CD4-positive, alpha-beta T cell (primary cell): ENCODE results near the gene ZBTB48. TPM values are rescaled to one million over a fixed set of nuclear protein-coding genes. Genes with fewer than 3 reads are reported as not detected.

Experiments
- ATAC-seq: fragments of 200-7000 bp; cut with Tn5 transposase; one replicate; pipeline ENCODE4 v1.10.0; 2022; ENCODE audit warnings: mild to moderate bottlenecking; ENCODE audit not compliant: poor library complexity
- CTCF ChIA-PET: fragments of 350-600 bp; sonication (Branson Sonifier 250); formaldehyde crosslinking; loops from one replicate; lab custom pipeline; 2021; ENCODE audit warnings: antibody characterized with exemption, inconsistent platforms; lab: Charles Lee
- POLR2A ChIA-PET: fragments of 350-600 bp; sonication (Branson Sonifier 250); formaldehyde crosslinking; loops from one replicate; lab custom pipeline; 2021; ENCODE audit warnings: antibody characterized with exemption, inconsistent platforms; lab: Charles Lee
- DNase-seq, 14 experiments: peaks; one replicate each; pipeline ENCODE4 v3.0.0-alpha.2; 2013 to 2020; ENCODE audit warnings: mixed read lengths in 2 of 14
- H3K27ac ChIP-seq, 2 donors: one replicate each; pipeline versions ENCODE4 v1.5.1 to v1.7.0; 2013; ENCODE audit warnings: low read length in 2 of 2, low read depth in 1 of 2, mild to moderate bottlenecking in 1 of 2
- H3K27me3 ChIP-seq, 2 experiments: 1 replicate in 1 of 2; 2 replicates in 1 of 2; pipeline versions ENCODE4 v1.6.1 to v1.7.0; 2013; ENCODE audit warnings: low read length in 2 of 2, control low read depth in 1 of 2, mild to moderate bottlenecking in 1 of 2, moderate library complexity in 1 of 2; ENCODE audit not compliant: insufficient read depth in 2 of 2, control insufficient read depth in 1 of 2
- H3K36me3 ChIP-seq: one replicate; pipeline ENCODE4 v1.6.1; 2013; ENCODE audit warnings: low read length, control low read depth; ENCODE audit not compliant: insufficient read depth
- H3K4me1 ChIP-seq: one replicate; pipeline ENCODE4 v1.6.1; 2013; ENCODE audit warnings: low read length, control low read depth; ENCODE audit not compliant: insufficient read depth
- H3K4me3 ChIP-seq: one replicate; pipeline ENCODE4 v1.5.1; 2013; ENCODE audit warnings: mild to moderate bottlenecking, low read length, moderate library complexity
- H3K9me3 ChIP-seq, 2 experiments: 1 replicate in 1 of 2; 2 replicates in 1 of 2; pipeline versions ENCODE4 v1.6.1 to v1.7.0; 2013; ENCODE audit warnings: low read length in 2 of 2, mild to moderate bottlenecking in 2 of 2, control low read depth in 1 of 2, moderate library complexity in 1 of 2; ENCODE audit not compliant: control insufficient read depth in 1 of 2, insufficient read depth in 1 of 2
- H3K27ac Mint-ChIP-seq: one replicate; pipeline ENCODE4 v1.8.0; 2020; ENCODE audit warnings: mixed read lengths
- H3K27me3 Mint-ChIP-seq: one replicate; pipeline ENCODE4 v1.8.0; 2021; ENCODE audit warnings: mixed read lengths
- H3K36me3 Mint-ChIP-seq: one replicate; pipeline ENCODE4 v1.8.0; 2021; ENCODE audit warnings: low read depth, mixed read lengths
- H3K4me1 Mint-ChIP-seq: one replicate; pipeline ENCODE4 v1.8.0; 2021; ENCODE audit warnings: low read depth, mixed read lengths
- H3K4me3 Mint-ChIP-seq: one replicate; pipeline ENCODE4 v1.8.0; 2020; ENCODE audit warnings: mild to moderate bottlenecking, mixed read lengths
- H3K9me3 Mint-ChIP-seq: one replicate; pipeline ENCODE4 v1.8.0; 2020; ENCODE audit warnings: mixed read lengths
- CTCF ChIP-seq: fragments of 200-600 bp; IDR thresholded peaks from one replicate; pipeline ENCODE4 v1.8.0; 2022; ENCODE audit warnings: antibody characterized with exemption, mild to moderate bottlenecking
- intact Hi-C, 2 experiments: fragments of 100-400 bp; cut with DNase I in 1 of 2; cut with micrococcal nuclease in 1 of 2; formaldehyde crosslinking; loops; one replicate each; pipeline versions ENCODE4 v1.15.1 to v1.9.0; 2023 to 2025; cut with DNase I, micrococcal nuclease
- total RNA-seq, 174 experiments: library from RNA in 2 of 174; stranded (reverse) in 2 of 174; gene quantifications; one replicate each; pipeline ENCODE4 v1.2.3 and lab custom pipeline; 2021 to 2026

Gene ZBTB48
- total RNA-seq, 2 experiments from 2014 or later = 31.4 to 31.7 TPM

- peaks cover 48% of the 10 kb centered on the region for H3K36me3 Mint-ChIP-seq
- peak within 1 kb of the TSS; percentile 72 for H3K4me3 ChIP-seq
- H3K4me1 Mint-ChIP-seq = peaks cover 29% of the 10 kb centered on the region
- intact Hi-C loops = loop anchor here (1.0 to 5.0 kb wide), 9 partner anchors 12 to 158 kb away; partner anchors contain the start of genes NOL9 (in 2 of the 2), ZBTB48 (in 2 of the 2), DNAJC11 (in 1 of the 2) and KLHL21 (in 1 of the 2)
- H3K27ac Mint-ChIP-seq = peak within 1 kb of the TSS; percentile 84
- H3K27me3 Mint-ChIP-seq = no peaks in the 10 kb centered on the region
- H3K27me3 ChIP-seq = no peaks in the 10 kb centered on the region
- TF ChIP-seq CTCF = peak; percentile 31
- peak within 1 kb of the TSS; percentile 94 for H3K4me3 Mint-ChIP-seq
- H3K27ac ChIP-seq = peak within 1 kb of the TSS in 1 of 2 donors; percentile 38
- DNase-seq = peak; percentile 86 to 95 (median 90)
- H3K4me1 ChIP-seq = peaks cover 31% of the 10 kb centered on the region
- ChIA-PET POLR2A (interaction anchor here (0.9 to 3.7 kb wide), 6 partner anchors 9 to 134 kb away, joined by 3 to 28 read pairs (median 4); partner anchors contain the start of genes KLHL21, PLEKHG5 and ZBTB48), CTCF (interaction anchor here (1.5 to 3.2 kb wide), 3 partner anchors 9 to 70 kb away, joined by 3 to 15 read pairs (median 6); partner anchors contain the start of genes KLHL21, NOL9 and TAS1R1)
- H3K9me3 Mint-ChIP-seq = no peaks in the 10 kb centered on the region
- peak; percentile 98 for ATAC-seq
- peaks cover 40% of the 10 kb centered on the region for H3K36me3 ChIP-seq
- no peaks in the 10 kb centered on the region for H3K9me3 ChIP-seq
Observed at GRCh38 chr1:6624710-6625583, 45.2 kb downstream of the ZBTB48 start, which contains the start of gene THAP3. THAP3 (plus strand) TSS chr1:6624868; CDS start chr1:6625219, 351 bp downstream.

DNA sequence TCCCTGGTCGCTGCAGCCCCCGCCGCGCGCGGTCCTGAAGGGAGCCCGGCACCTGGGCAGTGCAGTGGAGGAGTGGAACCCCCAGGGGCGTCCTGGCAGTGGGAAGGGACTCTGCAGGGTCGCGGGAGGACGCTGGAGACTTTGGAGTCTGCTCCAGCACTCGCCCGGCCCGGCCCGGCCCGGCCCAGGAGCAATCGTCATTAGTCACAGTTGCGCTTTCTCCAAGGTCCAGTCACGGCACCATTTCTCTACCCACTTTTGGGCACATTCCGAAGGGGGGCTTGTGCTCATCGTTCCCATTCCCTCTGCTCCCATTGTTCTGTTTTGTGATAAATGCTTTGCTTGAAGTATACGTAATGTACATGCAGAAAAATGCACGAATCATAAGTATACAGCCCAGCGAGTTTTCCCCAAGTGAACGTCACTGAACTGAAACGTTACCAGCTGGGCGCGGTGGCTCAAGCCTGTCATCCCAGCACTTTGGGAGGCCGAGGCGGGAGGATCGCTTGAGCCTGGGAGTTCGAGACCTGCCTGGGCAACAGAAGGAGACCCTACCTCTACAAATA, 45.9 kb downstream of the ZBTB48 start:
- ChIA-PET CTCF (interaction anchor here (1.5 to 3.2 kb wide), 2 partner anchors 23 to 71 kb away, joined by 6 to 15 read pairs; partner anchors contain the start of genes KLHL21, NOL9 and TAS1R1), POLR2A (interaction anchor here (0.6 to 3.7 kb wide), 6 partner anchors 10 to 135 kb away, joined by 3 to 28 read pairs (median 4); partner anchors contain the start of genes KLHL21, PLEKHG5 and ZBTB48)
- Histone ChIP-seq H3K9me3 (no peaks in the 10 kb centered on the region), H3K4me1 (peaks cover 31% of the 10 kb centered on the region), H3K36me3 (peaks cover 39% of the 10 kb centered on the region), H3K27ac (peak overlapping the region in 1 of 2 donors; percentile 35), H3K4me3 (peak overlapping the region; percentile 72), H3K27me3 (no peaks in the 10 kb centered on the region)
- DNase-seq (no peak), ATAC-seq (no peak)
- Mint-ChIP-seq H3K36me3 (peaks cover 47% of the 10 kb centered on the region), H3K4me3 (peak overlapping the region; percentile 94), H3K4me1 (peaks cover 29% of the 10 kb centered on the region), H3K9me3 (no peaks in the 10 kb centered on the region), H3K27ac (peak overlapping the region; percentile 84), H3K27me3 (no peaks in the 10 kb centered on the region)
- TF ChIP-seq CTCF = no peak
- intact Hi-C loops = loop anchor here (1.0 to 5.0 kb wide), 9 partner anchors 12 to 157 kb away; partner anchors contain the start of genes NOL9 (in 2 of the 2), ZBTB48 (in 2 of the 2), DNAJC11 (in 1 of the 2) and KLHL21 (in 1 of the 2)

- Mint-ChIP-seq H3K9me3 (no peaks in the 10 kb centered on the region), H3K36me3 (peaks cover 39% of the 10 kb centered on the region), H3K27ac (no peak overlapping the region), H3K27me3 (no peaks in the 10 kb centered on the region), H3K4me3 (peak overlapping the region; percentile 94), H3K4me1 (peaks cover 29% of the 10 kb centered on the region)
- no peaks in the 10 kb centered on the region for H3K27me3 ChIP-seq
- DNase-seq = no peak
- TF ChIP-seq CTCF = no peak
- peaks cover 31% of the 10 kb centered on the region for H3K4me1 ChIP-seq
- POLR2A ChIA-PET = no interaction called here
- no peak for ATAC-seq
- no peak overlapping the region for H3K4me3 ChIP-seq
- intact Hi-C loops = loop anchor here in 1 of 2 experiments (5.0 kb wide), 1 partner anchor 75 kb away; the partner anchor contains the start of gene NOL9
- CTCF ChIA-PET = interaction anchor here (0.8 kb wide), 1 partner anchor 73 kb away, joined by 3 read pairs; the partner anchor contains the start of gene NOL9
- no peak overlapping the region for H3K27ac ChIP-seq
- no peaks in the 10 kb centered on the region for H3K9me3 ChIP-seq
- peaks cover 29% of the 10 kb centered on the region for H3K36me3 ChIP-seq
Observed at GRCh38 chr1:6627031-6627430, 47.2 kb downstream of the ZBTB48 start.
